ENCODE data around the gene INCENP. TPM values are rescaled to one million over a fixed set of nuclear protein-coding genes. Genes with fewer than 3 reads are reported as not detected.

The INCENP gene
- total RNA-seq, 3 donors from 2014 or later (not counting 1 experiment from before 2014, with no cell fraction given) = 24.4 to 47.6 (median 27.3) TPM

- H3K27me3 ChIP-seq (ENCODE audit: control insufficient read depth, insufficient read depth, low read length) = no peaks in the 10 kb centered on the region
- ATAC-seq (no peak), DNase-seq (no peak)
- Mint-ChIP-seq H3K4me3 (no peak overlapping the region), H3K27ac (no peak overlapping the region), H3K27me3 (ENCODE audit: low read depth in 2 of 2) (peaks cover 0 to 2% of the 10 kb centered on the region in 2 donors), H3K36me3 (no peaks in the 10 kb centered on the region), H3K4me1 (peaks cover 8 to 16% of the 10 kb centered on the region in 2 donors), H3K9me3 (no peaks in the 10 kb centered on the region)
- WGBS (ENCODE audit: insufficient coverage) = 54% methylated on average over 6 of the region's 6 CpGs
- H3K4me1 ChIP-seq (ENCODE audit: control insufficient read depth, insufficient read depth, low read length) = peaks cover 22% of the 10 kb centered on the region
- no peak for TF ChIP-seq CTCF (IDR thresholded peaks at IDR 0.05)
- no peak overlapping the region for H3K27ac ChIP-seq (ENCODE audit: low read length)
- H3K36me3 ChIP-seq (ENCODE audit: control insufficient read depth, insufficient read depth, low read length) = no peaks in the 10 kb centered on the region
- intact Hi-C loops (cut with micrococcal nuclease) = loop anchor here (1.0 kb wide), 2 partner anchors 210 to 312 kb away; no protein-coding TSS in a partner anchor
- H3K4me3 ChIP-seq (ENCODE audit: low read length) = no peak overlapping the region
- H3K9me3 ChIP-seq (ENCODE audit: control insufficient read depth, insufficient read depth, low read length) = no peaks in the 10 kb centered on the region
Observed at GRCh38 chr11:62108971-62109404, 14.8 kb upstream of the INCENP start.

GRCh38 chr11:62115085-62115694, 8.6 kb upstream of the INCENP start:
- WGBS (ENCODE audit: insufficient coverage) = 71% methylated on average over 5 of the region's 5 CpGs
- Mint-ChIP-seq H3K27ac (no peak overlapping the region), H3K36me3 (no peaks in the 10 kb centered on the region), H3K27me3 (ENCODE audit: low read depth in 2 of 2) (peaks cover 0 to 2% of the 10 kb centered on the region in 2 donors), H3K4me3 (no peak overlapping the region), H3K9me3 (no peaks in the 10 kb centered on the region), H3K4me1 (peaks cover 0 to 5% of the 10 kb centered on the region in 2 donors)
- H3K27me3 ChIP-seq (ENCODE audit: control insufficient read depth, insufficient read depth, low read length) = no peaks in the 10 kb centered on the region
- no peak for TF ChIP-seq CTCF (IDR thresholded peaks at IDR 0.05)
- DNase-seq = no peak
- ATAC-seq = no peak
- intact Hi-C loops (cut with micrococcal nuclease) = no loop called here
- no peak overlapping the region for H3K4me3 ChIP-seq (ENCODE audit: low read length)
- peaks cover 3% of the 10 kb centered on the region for H3K9me3 ChIP-seq (ENCODE audit: control insufficient read depth, insufficient read depth, low read length)
- H3K4me1 ChIP-seq (ENCODE audit: control insufficient read depth, insufficient read depth, low read length) = peaks cover 8% of the 10 kb centered on the region
- H3K36me3 ChIP-seq (ENCODE audit: control insufficient read depth, insufficient read depth, low read length) = no peaks in the 10 kb centered on the region
- no peak overlapping the region for H3K27ac ChIP-seq (ENCODE audit: low read length)

GRCh38 chr11:62116451-62116850, 7.4 kb upstream of the INCENP start:
- Mint-ChIP-seq H3K4me1 (peaks cover 0 to 5% of the 10 kb centered on the region in 2 donors), H3K27ac (no peak overlapping the region), H3K36me3 (no peaks in the 10 kb centered on the region), H3K9me3 (no peaks in the 10 kb centered on the region), H3K27me3 (ENCODE audit: low read depth in 2 of 2) (peaks cover 0 to under 1% of the 10 kb centered on the region in 2 donors), H3K4me3 (no peak overlapping the region)
- H3K36me3 ChIP-seq (ENCODE audit: control insufficient read depth, insufficient read depth, low read length) = no peaks in the 10 kb centered on the region
- no peak for DNase-seq
- peaks cover 3% of the 10 kb centered on the region for H3K9me3 ChIP-seq (ENCODE audit: control insufficient read depth, insufficient read depth, low read length)
- no peaks in the 10 kb centered on the region for H3K27me3 ChIP-seq (ENCODE audit: control insufficient read depth, insufficient read depth, low read length)
- WGBS (ENCODE audit: insufficient coverage) = 88% methylated on average over 2 of the region's 2 CpGs
- TF ChIP-seq CTCF (IDR thresholded peaks at IDR 0.05) = no peak
- intact Hi-C loops (cut with micrococcal nuclease) = no loop called here
- H3K27ac ChIP-seq (ENCODE audit: low read length) = no peak overlapping the region
- ATAC-seq = no peak
- H3K4me1 ChIP-seq (ENCODE audit: control insufficient read depth, insufficient read depth, low read length) = peaks cover 8% of the 10 kb centered on the region
- no peak overlapping the region for H3K4me3 ChIP-seq (ENCODE audit: low read length)

GRCh38 chr11:62119569-62119968, 4.2 kb upstream of the INCENP start:
- Mint-ChIP-seq H3K27ac (no peak overlapping the region), H3K27me3 (ENCODE audit: low read depth in 2 of 2) (peaks cover 0 to 6% of the 10 kb centered on the region in 2 donors), H3K9me3 (no peaks in the 10 kb centered on the region), H3K36me3 (no peaks in the 10 kb centered on the region), H3K4me1 (peaks cover 8 to 14% of the 10 kb centered on the region in 2 donors), H3K4me3 (no peak overlapping the region)
- H3K27me3 ChIP-seq (ENCODE audit: control insufficient read depth, insufficient read depth, low read length) = no peaks in the 10 kb centered on the region
- peaks cover 3% of the 10 kb centered on the region for H3K9me3 ChIP-seq (ENCODE audit: control insufficient read depth, insufficient read depth, low read length)
- no peak for ATAC-seq
- no peaks in the 10 kb centered on the region for H3K36me3 ChIP-seq (ENCODE audit: control insufficient read depth, insufficient read depth, low read length)
- no peak overlapping the region for H3K27ac ChIP-seq (ENCODE audit: low read length)
- no peak for TF ChIP-seq CTCF (IDR thresholded peaks at IDR 0.05)
- peaks cover 5% of the 10 kb centered on the region for H3K4me1 ChIP-seq (ENCODE audit: control insufficient read depth, insufficient read depth, low read length)
- H3K4me3 ChIP-seq (ENCODE audit: low read length) = no peak overlapping the region
- WGBS (ENCODE audit: insufficient coverage) = 92% methylated on average over 3 of the region's 3 CpGs
- DNase-seq = no peak
- intact Hi-C loops (cut with micrococcal nuclease) = no loop called here

Measured in natural killer cell (primary cell).